D721Med (cell line): ENCODE data around the gene SKIC8.

Experiments used
- DNase-seq: peaks from one replicate; pipeline ENCODE4 v3.0.0; 2011; ENCODE audit warnings: low spot score; ENCODE audit not compliant: insufficient read length
- FAIRE-seq: peaks from 2 replicates; lab custom pipeline; 2011; peaks lifted over from hg19 to GRCh38; lab: Jason Lieb, UNC
- TF ChIP-seq, protein P1 (sequence below): IDR thresholded peaks from 2 replicates; pipeline ENCODE4 v1.5.1; 2012; ENCODE audit warnings: mild to moderate bottlenecking, control low read depth; ENCODE audit not compliant: insufficient read depth; ENCODE audit errors: missing control alignments

The SKIC8 gene

GRCh38 chr15:78292219-78292618, 7.2 kb downstream of the SKIC8 start:
- TF ChIP-seq, protein P1, sequence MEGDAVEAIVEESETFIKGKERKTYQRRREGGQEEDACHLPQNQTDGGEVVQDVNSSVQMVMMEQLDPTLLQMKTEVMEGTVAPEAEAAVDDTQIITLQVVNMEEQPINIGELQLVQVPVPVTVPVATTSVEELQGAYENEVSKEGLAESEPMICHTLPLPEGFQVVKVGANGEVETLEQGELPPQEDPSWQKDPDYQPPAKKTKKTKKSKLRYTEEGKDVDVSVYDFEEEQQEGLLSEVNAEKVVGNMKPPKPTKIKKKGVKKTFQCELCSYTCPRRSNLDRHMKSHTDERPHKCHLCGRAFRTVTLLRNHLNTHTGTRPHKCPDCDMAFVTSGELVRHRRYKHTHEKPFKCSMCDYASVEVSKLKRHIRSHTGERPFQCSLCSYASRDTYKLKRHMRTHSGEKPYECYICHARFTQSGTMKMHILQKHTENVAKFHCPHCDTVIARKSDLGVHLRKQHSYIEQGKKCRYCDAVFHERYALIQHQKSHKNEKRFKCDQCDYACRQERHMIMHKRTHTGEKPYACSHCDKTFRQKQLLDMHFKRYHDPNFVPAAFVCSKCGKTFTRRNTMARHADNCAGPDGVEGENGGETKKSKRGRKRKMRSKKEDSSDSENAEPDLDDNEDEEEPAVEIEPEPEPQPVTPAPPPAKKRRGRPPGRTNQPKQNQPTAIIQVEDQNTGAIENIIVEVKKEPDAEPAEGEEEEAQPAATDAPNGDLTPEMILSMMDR = no peak
- no peak for FAIRE-seq
- no peak for DNase-seq

DNA sequence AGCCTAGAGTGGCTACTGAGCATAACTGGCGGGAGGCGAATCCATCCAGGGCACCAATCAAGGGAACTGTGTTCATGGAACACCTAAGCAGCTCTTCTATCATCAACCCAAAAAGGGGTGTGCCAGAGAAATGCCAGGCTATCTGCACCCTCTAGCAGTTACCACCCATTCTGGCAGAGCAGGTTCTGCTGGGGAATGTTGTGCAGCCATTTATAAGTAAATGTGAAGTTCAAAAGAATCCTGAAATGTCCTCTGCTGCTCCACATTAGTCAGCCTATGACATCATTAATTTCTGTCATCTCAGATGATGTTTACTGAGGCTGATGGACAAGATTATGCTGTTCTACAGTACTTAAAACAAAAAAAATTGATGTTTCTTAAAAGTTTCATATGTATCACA, 7.7 kb downstream of the SKIC8 start:
- TF ChIP-seq, protein P1 = no peak
- FAIRE-seq (no peak), DNase-seq (no peak)

GRCh38 chr15:78291052-78291451, 8.4 kb downstream of the SKIC8 start:
- no peak for FAIRE-seq
- TF ChIP-seq, protein P1 = no peak
- no peak for DNase-seq

- no peak for FAIRE-seq
- TF ChIP-seq, protein P1 = no peak
- DNase-seq = no peak
These were observed 9.2 kb downstream of the SKIC8 start for GRCh38 chr15:78290222-78290621.

GRCh38 chr15:78284758-78285157, 14.7 kb downstream of the SKIC8 start:
- TF ChIP-seq, protein P1 = peak; percentile 7

DNA sequence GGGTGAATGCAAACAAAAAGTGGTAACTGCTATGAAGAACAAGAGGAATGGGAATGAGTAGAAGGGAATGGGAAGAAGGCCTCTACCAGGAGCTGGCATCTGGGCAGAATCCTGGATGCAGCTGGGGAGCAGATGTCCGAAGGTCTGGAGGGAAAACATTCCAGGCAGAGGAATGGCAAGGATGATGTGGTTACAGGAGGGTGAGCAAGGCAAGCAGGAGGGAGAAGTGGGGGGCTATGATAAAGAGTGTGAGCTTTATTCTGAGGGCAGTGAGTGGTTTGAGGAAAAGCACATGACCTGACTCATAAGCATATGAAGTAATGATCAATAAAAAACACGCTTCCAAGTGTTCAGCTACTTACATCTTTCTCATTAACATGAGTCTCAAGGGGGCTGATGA, 17.1 kb downstream of the SKIC8 start:
- FAIRE-seq (no peak), DNase-seq (no peak)
- TF ChIP-seq, protein P1 = no peak

More at GRCh38 chr15:78284758-78285157, 14.7 kb downstream of the SKIC8 start:
- no peak for DNase-seq
- no peak for FAIRE-seq

DNA sequence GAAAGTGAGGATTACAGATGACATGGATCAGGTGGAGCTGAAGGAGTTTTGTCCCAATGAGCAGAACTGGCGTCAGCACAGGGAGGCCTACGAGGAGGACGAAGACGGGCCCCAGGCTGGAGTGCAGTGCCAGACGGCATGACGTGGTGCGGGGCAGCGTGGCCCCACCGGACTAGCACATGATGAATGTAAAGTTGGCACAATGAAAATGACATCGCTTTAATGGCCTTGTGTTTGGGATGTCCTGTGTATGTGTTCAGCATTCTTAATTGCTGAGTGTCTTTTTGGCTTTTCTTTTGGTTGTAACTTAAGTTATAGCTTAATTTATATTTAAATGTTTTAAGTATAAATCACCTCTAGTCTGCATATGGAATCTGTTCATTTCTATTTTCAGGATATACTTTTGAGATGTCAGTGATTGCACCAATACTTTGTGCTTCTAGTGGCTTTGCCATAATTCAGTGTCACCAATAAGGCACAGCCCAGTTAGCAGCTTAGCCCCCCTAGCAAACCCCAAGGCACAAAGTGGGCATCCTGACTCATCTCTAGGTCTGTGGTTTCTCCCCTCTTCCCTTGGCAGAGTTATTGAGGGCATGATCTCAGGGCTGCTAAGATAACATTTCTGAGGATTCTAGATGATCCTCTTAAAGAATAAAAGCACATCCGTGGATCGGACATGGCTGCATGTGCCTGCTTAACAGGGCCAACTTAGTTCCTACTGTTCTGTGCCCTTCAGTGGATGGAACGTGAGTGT, 18.9 kb downstream of the SKIC8 start:
- TF ChIP-seq, protein P1 = no peak
- FAIRE-seq (no peak), DNase-seq (no peak)
